ENCODE data around the gene GRK4. TPM values are rescaled to one million over a fixed set of nuclear protein-coding genes. Genes with fewer than 3 reads are reported as not detected.

The GRK4 gene
- total and polyA plus RNA-seq, 4 donors: 1.0 to 2.2 (median 1.8) TPM

DNA sequence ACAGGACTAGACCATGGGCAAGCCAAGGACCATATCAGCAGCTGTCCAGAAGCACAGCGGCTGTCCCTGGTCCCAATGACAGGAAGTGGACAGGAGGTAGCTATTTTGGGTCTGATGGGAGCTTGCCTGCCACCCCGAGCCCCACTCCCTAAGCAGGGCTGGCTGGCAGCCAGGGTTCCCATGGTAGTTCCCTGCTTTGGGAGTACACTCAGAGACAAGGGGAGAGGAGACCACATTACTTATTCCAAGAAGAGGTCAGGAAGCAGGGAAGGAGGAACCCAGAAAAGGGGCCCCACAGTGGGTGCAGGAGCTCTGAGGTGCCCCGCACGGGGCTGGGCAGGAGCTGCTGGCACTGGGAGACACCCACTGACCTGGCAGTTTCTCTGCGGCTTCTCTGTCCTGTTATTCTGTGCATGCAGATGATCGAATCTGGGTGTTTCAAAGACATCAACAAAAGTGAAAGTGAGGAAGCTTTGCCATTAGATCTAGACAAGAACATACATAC, 74.6 kb downstream of the GRK4 start (continued):
- TF ChIP-seq, protein P1, sequence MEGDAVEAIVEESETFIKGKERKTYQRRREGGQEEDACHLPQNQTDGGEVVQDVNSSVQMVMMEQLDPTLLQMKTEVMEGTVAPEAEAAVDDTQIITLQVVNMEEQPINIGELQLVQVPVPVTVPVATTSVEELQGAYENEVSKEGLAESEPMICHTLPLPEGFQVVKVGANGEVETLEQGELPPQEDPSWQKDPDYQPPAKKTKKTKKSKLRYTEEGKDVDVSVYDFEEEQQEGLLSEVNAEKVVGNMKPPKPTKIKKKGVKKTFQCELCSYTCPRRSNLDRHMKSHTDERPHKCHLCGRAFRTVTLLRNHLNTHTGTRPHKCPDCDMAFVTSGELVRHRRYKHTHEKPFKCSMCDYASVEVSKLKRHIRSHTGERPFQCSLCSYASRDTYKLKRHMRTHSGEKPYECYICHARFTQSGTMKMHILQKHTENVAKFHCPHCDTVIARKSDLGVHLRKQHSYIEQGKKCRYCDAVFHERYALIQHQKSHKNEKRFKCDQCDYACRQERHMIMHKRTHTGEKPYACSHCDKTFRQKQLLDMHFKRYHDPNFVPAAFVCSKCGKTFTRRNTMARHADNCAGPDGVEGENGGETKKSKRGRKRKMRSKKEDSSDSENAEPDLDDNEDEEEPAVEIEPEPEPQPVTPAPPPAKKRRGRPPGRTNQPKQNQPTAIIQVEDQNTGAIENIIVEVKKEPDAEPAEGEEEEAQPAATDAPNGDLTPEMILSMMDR (IDR thresholded peaks at IDR 0.05; ENCODE audit: low read depth, low read length, missing input control): no peak

DNA sequence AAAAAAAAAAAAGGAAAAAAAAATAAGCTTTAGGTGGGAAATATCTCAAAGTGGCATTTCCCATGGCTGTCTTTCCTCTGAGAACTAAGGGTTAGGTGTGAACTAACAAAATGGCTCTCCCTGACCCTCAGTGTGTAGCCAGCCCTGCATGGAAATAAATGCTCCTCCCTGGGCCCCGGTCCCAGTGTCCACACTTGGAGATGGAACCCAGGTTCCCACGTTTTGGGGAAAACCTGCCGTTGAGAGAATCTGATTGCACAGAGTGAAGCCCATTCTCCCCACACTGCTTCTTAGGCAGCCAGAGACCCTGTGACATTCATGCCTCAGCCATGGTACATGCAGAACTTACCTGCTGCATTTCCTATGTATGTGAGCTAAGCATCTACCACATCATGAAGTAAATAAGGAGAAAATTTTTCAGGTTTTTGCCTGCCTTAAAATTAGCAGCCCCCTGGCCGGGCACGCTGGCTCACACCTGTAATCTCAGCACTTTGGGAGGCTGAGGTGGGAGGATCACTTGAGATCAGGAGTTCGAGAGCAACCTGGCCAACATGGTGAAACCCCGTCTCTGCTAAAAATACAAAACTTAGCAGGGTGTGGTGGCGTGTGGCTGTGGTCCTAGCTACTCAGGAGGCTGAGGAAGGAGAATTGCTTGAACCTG, 76.5 kb downstream of the GRK4 start:
- Histone ChIP-seq H3K27ac (ENCODE audit: low read depth in 1 of 2, low read length in 2 of 2) (no peak overlapping the region), H3K9ac (ENCODE audit: low read depth in 1 of 2, low read length in 2 of 2) (no peak overlapping the region), H3K4me3 (ENCODE audit: low read depth in 1 of 3, low read length in 3 of 3) (no peak overlapping the region), H3K9me3 (ENCODE audit: control insufficient read depth in 4 of 4, low read length in 3 of 4) (no peaks in the 10 kb centered on the region), H3K4me1 (ENCODE audit: control insufficient read depth in 4 of 4, insufficient read depth in 4 of 4, low read length in 3 of 4) (peaks cover 3 to 28% (median 10%) of the 10 kb centered on the region in 4 donors), H3K27me3 (ENCODE audit: control insufficient read depth in 4 of 4, insufficient read depth in 4 of 4, low read length in 3 of 4) (no peaks in the 10 kb centered on the region), H3K36me3 (ENCODE audit: control insufficient read depth in 4 of 4, insufficient read depth in 3 of 4, low read depth in 1 of 4, low read length in 3 of 4) (no peaks in the 10 kb centered on the region)
- DNase-seq (ENCODE audit: low spot score): no peak
- WGBS: 90% methylated on average over 8 of the region's 8 CpGs
- TF ChIP-seq, protein P2, sequence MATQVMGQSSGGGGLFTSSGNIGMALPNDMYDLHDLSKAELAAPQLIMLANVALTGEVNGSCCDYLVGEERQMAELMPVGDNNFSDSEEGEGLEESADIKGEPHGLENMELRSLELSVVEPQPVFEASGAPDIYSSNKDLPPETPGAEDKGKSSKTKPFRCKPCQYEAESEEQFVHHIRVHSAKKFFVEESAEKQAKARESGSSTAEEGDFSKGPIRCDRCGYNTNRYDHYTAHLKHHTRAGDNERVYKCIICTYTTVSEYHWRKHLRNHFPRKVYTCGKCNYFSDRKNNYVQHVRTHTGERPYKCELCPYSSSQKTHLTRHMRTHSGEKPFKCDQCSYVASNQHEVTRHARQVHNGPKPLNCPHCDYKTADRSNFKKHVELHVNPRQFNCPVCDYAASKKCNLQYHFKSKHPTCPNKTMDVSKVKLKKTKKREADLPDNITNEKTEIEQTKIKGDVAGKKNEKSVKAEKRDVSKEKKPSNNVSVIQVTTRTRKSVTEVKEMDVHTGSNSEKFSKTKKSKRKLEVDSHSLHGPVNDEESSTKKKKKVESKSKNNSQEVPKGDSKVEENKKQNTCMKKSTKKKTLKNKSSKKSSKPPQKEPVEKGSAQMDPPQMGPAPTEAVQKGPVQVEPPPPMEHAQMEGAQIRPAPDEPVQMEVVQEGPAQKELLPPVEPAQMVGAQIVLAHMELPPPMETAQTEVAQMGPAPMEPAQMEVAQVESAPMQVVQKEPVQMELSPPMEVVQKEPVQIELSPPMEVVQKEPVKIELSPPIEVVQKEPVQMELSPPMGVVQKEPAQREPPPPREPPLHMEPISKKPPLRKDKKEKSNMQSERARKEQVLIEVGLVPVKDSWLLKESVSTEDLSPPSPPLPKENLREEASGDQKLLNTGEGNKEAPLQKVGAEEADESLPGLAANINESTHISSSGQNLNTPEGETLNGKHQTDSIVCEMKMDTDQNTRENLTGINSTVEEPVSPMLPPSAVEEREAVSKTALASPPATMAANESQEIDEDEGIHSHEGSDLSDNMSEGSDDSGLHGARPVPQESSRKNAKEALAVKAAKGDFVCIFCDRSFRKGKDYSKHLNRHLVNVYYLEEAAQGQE (IDR thresholded peaks at IDR 0.05): no peak
- TF ChIP-seq HNF4A (conservative IDR thresholded peaks at IDR 0.05) (no peak), RAD21 (IDR thresholded peaks at IDR 0.05) (no peak), SP1 (IDR thresholded peaks at IDR 0.05) (no peak), HNF4G (IDR thresholded peaks at IDR 0.05) (no peak), NR2F2 (IDR thresholded peaks at IDR 0.05) (no peak), GABPA (IDR thresholded peaks at IDR 0.05 in 1 of 2, conservative IDR thresholded peaks at IDR 0.05 in 1 of 2) (no peak), YY1 (IDR thresholded peaks at IDR 0.05) (no peak), TAF1 (conservative IDR thresholded peaks at IDR 0.05) (no peak), RXRA (IDR thresholded peaks at IDR 0.05) (no peak), EGR1 (IDR thresholded peaks at IDR 0.05; ENCODE audit: low read depth in 2 of 2) (no peak), JUND (IDR thresholded peaks at IDR 0.05) (no peak), FOXA2 (IDR thresholded peaks at IDR 0.05) (no peak), FOXA1 (IDR thresholded peaks at IDR 0.05) (no peak)
- TF ChIP-seq, protein P3, sequence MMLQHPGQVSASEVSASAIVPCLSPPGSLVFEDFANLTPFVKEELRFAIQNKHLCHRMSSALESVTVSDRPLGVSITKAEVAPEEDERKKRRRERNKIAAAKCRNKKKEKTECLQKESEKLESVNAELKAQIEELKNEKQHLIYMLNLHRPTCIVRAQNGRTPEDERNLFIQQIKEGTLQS (IDR thresholded peaks at IDR 0.05): no peak
- TF ChIP-seq, protein P1 (IDR thresholded peaks at IDR 0.05; ENCODE audit: low read depth, low read length, missing input control): no peak
- TF ChIP-seq, protein P4, sequence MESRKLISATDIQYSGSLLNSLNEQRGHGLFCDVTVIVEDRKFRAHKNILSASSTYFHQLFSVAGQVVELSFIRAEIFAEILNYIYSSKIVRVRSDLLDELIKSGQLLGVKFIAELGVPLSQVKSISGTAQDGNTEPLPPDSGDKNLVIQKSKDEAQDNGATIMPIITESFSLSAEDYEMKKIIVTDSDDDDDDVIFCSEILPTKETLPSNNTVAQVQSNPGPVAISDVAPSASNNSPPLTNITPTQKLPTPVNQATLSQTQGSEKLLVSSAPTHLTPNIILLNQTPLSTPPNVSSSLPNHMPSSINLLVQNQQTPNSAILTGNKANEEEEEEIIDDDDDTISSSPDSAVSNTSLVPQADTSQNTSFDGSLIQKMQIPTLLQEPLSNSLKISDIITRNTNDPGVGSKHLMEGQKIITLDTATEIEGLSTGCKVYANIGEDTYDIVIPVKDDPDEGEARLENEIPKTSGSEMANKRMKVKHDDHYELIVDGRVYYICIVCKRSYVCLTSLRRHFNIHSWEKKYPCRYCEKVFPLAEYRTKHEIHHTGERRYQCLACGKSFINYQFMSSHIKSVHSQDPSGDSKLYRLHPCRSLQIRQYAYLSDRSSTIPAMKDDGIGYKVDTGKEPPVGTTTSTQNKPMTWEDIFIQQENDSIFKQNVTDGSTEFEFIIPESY (IDR thresholded peaks at IDR 0.05): no peak
- TF ChIP-seq, protein P5, sequence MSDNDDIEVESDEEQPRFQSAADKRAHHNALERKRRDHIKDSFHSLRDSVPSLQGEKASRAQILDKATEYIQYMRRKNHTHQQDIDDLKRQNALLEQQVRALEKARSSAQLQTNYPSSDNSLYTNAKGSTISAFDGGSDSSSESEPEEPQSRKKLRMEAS (IDR thresholded peaks at IDR 0.05): no peak

Data from liver (tissue), 9 donors.